ENCODE data around the gene XPC.

The XPC gene

GRCh38 chr3:14150078-14150477 is 28.3 kb downstream of the XPC start:
- DNase-seq (ENCODE audit: low read depth in 4 of 4, low spot score in 1 of 4), result no peak

- no peak for DNase-seq (ENCODE audit: low read depth in 4 of 4, low spot score in 1 of 4)
Observed at GRCh38 chr3:14148041-14148985, 30.1 kb downstream of the XPC start.

GRCh38 chr3:14147617-14148016 is 30.8 kb downstream of the XPC start:
- DNase-seq (ENCODE audit: low read depth in 4 of 4, low spot score in 1 of 4), result no peak

- no peak for DNase-seq (ENCODE audit: low read depth in 4 of 4, low spot score in 1 of 4)
Observed at GRCh38 chr3:14147066-14147435, 31.4 kb downstream of the XPC start.

GRCh38 chr3:14146381-14147065 is 31.9 kb downstream of the XPC start:
- DNase-seq (ENCODE audit: low read depth in 4 of 4, low spot score in 1 of 4), result no peak

GRCh38 chr3:14145670-14146380 is 32.6 kb downstream of the XPC start:
- DNase-seq (ENCODE audit: low read depth in 4 of 4, low spot score in 1 of 4), result no peak

- DNase-seq (ENCODE audit: low read depth in 4 of 4, low spot score in 1 of 4), result no peak
Observed at GRCh38 chr3:14145236-14145635, 33.2 kb downstream of the XPC start.

GRCh38 chr3:14144423-14145075 is 33.9 kb downstream of the XPC start:
- peak in 2 of 4 experiments; percentile 23 to 30 for DNase-seq (ENCODE audit: low read depth in 4 of 4, low spot score in 1 of 4)

- no peak for DNase-seq (ENCODE audit: low read depth in 4 of 4, low spot score in 1 of 4)
Observed at GRCh38 chr3:14143271-14144225, 34.9 kb downstream of the XPC start.

GRCh38 chr3:14142567-14143270 is 35.7 kb downstream of the XPC start:
- DNase-seq (ENCODE audit: low read depth in 4 of 4, low spot score in 1 of 4), result no peak

GRCh38 chr3:14141602-14142341 is 36.6 kb downstream of the XPC start:
- DNase-seq (ENCODE audit: low read depth in 4 of 4, low spot score in 1 of 4), result no peak

- no peak for DNase-seq (ENCODE audit: low read depth in 4 of 4, low spot score in 1 of 4)
Observed at GRCh38 chr3:14141144-14141543, 37.3 kb downstream of the XPC start.

- DNase-seq (ENCODE audit: low read depth in 4 of 4, low spot score in 1 of 4), result no peak
Observed at GRCh38 chr3:14140668-14141067, 37.7 kb downstream of the XPC start.

GRCh38 chr3:14139771-14140170 is 38.6 kb downstream of the XPC start:
- no peak for DNase-seq (ENCODE audit: low read depth in 4 of 4, low spot score in 1 of 4)

- DNase-seq (ENCODE audit: low read depth in 4 of 4, low spot score in 1 of 4), result no peak
Observed at GRCh38 chr3:14138878-14139655, 39.3 kb downstream of the XPC start.

GRCh38 chr3:14138109-14138877 is 40.1 kb downstream of the XPC start:
- DNase-seq (ENCODE audit: low read depth in 4 of 4, low spot score in 1 of 4), result no peak

GRCh38 chr3:14137445-14137844 is 41.0 kb downstream of the XPC start:
- no peak for DNase-seq (ENCODE audit: low read depth in 4 of 4, low spot score in 1 of 4)
